HS-27A (cell line): ENCODE data around the gene R3HCC1L.

Experiments
- DNase-seq: peaks from one replicate; pipeline ENCODE4 v3.0.0-alpha.2; 2012; ENCODE audit warnings: low read depth, missing footprints

The R3HCC1L gene

GRCh38 chr10:98231417-98231816 is 97.0 kb downstream of the R3HCC1L start:
- DNase-seq, result no peak

DNA sequence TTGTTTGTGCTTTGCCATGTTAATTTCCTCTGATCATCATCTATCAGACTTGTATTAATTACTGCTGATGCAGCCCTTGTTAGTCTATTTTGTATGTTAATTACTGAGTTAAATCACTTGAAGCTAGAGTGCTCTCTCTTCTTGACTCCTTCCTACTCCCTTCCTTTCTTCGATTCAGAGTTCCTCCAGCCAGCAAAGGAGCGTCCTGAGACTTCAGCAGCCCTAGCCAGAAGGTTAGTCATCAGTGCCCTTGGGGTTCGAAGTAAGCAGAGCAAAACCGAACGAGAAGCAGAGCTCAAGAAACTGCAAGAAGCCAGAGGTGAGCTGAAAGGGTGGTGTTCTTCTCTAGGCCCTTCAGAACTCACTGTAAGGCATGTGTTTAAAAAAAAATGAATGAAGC is 101.4 kb downstream of the R3HCC1L start:
- no peak for DNase-seq

DNA sequence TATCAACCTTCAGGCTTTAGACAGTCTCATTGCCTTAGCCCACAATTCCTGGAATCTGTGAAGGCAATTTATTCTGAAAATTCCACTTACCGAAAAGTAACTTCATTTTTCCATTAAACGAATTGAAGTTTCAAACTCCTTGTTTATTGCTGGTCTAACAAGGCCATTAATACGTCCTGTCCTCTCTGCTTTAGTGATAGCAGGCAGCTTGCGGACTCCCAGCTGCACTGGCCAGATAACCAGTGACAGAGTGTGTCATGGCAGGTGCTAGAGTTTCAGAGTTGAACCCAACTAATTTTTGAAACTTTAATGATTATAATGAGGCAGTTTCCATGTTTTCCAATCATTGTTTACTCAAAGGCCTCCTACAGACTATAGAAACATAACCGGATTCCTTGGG is 102.4 kb downstream of the R3HCC1L start:
- no peak for DNase-seq

- no peak for DNase-seq
Observed at GRCh38 chr10:98238391-98238790, 103.9 kb downstream of the R3HCC1L start.

DNA sequence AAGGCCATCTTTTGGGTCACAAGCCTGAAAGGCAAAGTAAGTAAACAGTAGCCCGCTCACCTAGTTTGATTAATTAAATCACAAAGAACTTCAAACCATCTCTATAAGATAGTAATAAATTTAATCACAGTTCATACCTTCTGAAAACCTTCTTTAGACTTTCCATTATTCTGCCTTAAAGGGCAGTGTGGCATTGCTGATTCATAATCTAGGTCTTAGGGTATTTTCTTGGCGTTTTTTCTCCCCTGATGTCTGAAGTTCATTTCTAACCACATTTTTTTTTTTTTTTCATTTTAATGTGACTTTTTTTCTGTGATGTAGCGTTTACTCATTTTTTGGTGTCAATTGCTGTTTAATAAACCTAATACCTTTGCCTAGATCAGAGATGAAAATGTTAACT is 106.1 kb downstream of the R3HCC1L start:
- no peak for DNase-seq

DNA sequence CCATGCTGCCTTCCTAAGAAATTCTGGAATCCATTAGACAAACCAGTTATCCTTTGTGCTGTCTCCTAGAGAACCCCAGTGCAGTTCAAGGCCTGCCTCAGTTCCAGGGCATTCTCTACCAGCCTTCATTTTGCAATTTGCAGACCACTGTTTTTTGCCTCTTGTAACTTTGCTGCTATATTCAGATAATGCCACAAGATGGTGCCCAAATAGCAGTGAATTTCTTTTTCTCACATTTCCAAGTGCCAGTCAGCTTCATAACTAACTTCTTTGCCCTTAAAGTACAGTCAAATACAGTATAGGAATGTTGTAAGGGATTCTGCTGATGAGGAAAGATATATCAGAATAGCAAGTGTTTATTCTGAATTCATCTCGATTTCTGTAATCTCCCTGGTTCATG is 108.4 kb downstream of the R3HCC1L start:
- no peak for DNase-seq

DNA sequence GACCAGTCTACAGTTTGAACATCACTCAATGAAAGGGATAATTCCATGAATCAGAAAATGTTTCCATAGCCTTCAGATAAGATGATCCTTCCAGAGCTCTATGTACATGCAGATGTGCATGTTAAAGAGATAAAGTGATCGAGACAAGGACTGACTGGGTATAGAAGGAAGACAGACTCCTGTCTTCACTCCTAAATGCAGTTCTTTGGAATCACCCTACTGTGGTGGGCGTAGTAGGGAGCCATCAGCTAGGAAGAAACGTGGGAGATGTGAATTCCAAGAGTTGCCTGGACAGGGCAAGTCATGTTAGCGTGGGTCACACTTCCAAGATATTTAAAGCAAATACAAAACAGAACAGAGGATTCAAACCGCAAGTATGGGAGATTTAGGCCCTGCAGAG is 109.7 kb downstream of the R3HCC1L start:
- no peak for DNase-seq

- no peak for DNase-seq
Observed at GRCh38 chr10:98244586-98244985, 110.1 kb downstream of the R3HCC1L start.

DNA sequence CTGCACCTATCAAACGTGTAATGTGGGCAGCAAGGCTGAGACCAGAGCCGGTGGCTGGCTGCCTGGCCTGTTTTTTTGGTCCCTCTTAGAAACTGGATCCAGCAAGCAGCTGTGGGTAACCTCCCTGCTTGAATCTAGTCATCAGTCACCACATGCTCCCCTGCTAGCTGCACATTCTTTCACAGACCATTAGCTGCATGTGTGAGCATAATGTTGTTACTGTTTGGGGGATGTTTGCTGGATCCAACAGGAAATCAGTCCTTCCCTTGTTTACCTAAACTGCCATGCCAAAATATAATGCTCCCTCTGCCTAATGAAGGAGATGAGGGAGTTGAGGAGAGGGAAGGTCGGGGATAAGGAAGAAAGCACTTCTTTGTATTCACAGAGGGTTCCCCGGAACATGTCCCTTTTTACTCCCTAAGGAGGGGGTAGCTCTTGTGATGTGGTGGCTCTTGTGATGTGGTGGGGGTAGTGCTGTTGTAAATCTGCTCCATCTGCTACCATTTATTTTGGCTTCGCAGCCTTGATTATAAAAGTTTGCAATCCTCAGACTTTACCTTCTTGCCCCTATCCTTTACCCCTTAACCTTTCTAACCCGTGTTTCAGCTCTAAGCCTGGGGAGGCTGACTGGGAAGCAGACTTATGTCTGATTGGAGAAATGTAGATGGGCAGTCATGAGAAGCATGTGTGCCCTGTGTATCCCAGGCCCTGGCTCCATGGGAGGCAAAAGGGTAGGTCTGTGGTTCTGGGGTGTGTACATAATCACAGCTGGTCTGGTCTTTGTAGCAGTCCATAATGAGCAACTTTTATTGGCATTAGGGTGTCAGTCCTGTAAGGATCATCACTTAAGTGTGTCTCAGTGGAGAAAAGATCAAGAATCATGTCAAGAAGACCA is 112.7 kb downstream of the R3HCC1L start:
- no peak for DNase-seq

DNA sequence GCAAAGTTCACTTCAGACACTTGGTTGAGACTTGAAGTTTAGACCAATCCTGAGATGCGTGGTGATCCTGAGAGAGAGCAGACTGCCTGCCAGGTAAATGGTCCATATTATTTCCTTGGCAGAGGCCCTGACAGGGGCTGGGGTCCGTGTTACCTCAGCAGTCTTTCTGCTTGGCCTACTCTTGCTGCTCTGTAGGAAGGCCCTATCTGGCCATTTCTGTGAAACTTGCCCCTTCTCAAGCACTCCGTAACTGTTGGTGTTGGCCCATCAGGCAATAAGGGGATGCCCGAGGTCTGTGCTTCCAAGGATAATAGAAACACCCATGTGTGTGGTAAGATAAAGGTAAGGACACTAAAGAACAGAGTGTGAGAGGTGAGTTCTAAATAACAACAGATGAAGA is 113.6 kb downstream of the R3HCC1L start:
- DNase-seq, result no peak

DNA sequence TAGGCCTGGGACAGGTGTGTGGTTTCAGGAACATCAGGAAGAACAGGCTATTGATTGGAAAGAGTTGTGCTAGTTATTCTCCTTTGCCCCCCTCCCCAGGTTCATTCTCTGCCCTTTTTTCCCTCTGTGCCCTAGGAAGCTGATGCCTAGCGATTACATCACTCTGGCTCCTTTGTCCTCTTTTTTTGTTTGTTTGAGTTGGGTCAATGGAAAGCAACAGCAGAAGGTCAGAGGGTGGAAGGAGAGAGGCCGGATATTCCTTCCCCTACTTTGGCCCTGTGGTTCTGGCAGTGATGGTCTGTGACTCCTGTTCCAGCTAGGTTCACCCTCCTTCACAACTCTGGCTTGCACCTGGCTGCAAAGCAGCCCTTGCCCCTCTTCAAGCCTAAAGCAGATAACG is 114.7 kb downstream of the R3HCC1L start:
- no peak for DNase-seq

GRCh38 chr10:98251399-98251798 is 116.9 kb downstream of the R3HCC1L start:
- no peak for DNase-seq

DNA sequence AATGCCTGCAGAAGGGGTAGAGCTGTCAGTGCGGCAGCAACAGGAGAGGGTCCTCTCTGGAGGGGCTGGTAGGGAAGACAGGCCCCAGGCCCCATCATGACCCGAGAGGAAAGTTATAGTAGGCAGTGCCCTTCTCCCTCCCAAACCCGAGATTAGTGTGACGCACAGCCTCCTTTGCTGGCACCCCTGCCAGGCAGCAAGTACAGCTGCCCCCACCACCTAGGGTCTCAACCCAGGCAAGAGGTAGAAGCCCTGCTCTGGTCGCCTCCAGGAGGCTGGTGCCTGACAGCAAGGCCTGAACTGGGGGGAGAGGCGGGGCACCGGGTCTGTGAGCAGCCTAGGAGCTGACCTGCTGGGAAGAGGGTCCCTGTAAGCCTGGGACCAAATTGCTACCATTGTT is 118.0 kb downstream of the R3HCC1L start:
- no peak for DNase-seq

DNA sequence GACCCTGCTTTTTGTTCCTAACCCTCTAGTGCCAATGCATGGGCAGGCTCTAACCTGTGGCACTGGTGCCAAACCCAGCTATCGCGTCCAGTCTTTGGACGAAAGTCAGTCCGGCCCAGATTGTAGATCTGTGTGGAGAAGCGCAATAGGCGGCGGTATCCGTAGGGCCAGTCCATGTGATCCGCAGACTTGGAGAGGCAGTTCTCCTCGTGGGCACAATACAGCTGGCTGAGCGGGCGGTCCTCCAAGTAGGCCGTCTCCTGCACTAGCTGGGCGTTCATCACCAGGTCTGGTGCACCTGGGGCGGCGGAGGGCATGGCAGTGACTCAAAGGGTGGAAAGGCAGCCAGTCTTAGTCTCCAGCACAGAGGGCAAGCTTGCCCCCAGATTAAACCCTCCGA is 119.0 kb downstream of the R3HCC1L start:
- DNase-seq, result no peak

GRCh38 chr10:98254234-98254974 is 119.9 kb downstream of the R3HCC1L start:
- no peak for DNase-seq

DNA sequence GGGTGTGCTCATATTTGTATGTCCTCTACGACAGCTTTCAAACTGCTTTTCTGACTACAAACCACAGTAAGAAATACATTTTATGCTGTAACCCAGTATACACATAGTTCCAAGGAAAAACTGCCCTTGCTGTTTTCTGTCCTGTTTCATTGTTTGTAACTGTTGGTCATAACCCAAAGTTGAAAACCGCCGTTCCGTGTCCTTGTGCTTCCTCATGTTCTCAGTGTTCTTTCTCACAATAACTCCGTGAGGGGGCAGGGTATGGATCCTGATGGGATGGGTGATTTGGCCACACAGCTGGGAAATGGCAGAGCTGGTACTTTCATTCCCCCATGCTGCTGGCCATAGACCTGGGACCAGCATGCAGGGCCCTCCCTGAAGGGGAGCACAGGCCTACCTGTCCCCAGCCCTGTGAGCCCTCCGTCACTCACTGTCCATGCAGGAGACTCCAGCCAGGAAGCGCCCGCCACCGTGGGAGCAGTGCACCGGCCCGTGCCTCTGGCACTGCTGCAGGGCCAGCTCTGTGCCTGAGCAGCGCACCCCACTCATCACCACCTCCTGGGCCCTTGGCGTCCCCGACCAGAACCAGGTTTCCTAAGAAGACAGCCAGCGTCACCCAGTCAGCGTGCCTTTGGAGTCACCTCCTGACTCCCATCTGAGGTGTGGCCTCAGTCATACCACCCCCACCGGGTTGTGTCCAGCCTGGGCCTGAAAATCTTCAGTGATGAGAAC is 120.9 kb downstream of the R3HCC1L start:
- DNase-seq, result no peak

DNA sequence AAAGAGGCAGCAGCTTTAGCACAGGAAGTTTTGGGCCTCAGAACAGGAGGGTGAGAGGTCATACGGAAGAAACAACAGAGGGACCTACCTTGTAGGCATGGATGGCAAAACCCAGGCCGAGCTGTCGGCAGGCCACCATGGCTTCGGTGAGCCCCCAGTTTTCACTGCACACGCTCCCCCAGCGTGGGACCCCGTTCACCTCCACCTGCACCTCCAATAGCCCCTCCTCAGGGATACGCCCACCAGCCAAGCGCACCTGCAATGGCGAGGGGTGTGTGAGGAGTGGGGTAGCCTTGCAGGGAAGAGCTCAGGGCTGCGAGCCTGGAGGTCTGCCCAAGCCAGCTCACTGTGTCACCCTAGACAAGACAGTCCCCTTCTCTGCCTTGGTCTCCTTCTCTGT is 122.2 kb downstream of the R3HCC1L start:
- DNase-seq, result no peak

- no peak for DNase-seq
Observed at GRCh38 chr10:98257198-98257597, 122.7 kb downstream of the R3HCC1L start.

GRCh38 chr10:98257961-98258360 is 123.5 kb downstream of the R3HCC1L start:
- DNase-seq, result no peak

DNA sequence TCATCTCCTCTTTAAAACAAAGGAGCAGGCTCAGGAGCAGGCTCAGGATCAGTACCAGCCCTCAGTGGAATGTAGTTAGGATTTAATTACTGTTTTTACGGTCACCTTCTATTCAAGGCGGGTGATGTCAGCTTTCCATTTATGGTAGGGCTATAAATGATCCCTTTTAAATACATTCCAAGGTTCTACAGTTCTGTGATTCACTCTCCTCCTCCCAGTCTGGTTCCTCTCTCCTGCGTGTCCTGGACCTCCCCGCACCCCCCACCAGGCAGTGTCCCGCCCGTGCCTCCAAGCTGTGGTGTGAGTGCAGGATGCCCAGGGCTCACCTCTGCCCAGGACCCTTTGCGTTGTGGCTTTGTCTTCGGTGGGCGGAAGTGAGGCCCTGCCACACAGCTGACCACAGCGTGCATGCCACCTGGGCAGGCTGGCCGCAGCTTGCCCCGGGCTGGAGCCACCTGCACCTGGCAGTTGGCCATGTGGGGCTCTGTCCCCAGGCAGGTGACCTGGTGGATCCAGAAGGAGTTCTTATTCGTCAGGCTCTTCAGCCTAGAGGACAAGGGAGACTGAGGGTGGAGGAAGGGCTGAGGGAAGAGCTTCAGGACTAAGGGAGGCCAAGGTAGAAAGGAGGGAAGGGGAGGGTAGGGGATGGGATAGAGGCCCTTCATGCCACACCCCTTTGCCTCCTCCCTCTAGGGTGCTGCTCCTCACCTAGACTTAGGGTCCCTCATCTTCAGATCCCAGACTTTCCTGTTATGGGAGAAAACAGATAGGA is 124.4 kb downstream of the R3HCC1L start:
- DNase-seq, result no peak

DNA sequence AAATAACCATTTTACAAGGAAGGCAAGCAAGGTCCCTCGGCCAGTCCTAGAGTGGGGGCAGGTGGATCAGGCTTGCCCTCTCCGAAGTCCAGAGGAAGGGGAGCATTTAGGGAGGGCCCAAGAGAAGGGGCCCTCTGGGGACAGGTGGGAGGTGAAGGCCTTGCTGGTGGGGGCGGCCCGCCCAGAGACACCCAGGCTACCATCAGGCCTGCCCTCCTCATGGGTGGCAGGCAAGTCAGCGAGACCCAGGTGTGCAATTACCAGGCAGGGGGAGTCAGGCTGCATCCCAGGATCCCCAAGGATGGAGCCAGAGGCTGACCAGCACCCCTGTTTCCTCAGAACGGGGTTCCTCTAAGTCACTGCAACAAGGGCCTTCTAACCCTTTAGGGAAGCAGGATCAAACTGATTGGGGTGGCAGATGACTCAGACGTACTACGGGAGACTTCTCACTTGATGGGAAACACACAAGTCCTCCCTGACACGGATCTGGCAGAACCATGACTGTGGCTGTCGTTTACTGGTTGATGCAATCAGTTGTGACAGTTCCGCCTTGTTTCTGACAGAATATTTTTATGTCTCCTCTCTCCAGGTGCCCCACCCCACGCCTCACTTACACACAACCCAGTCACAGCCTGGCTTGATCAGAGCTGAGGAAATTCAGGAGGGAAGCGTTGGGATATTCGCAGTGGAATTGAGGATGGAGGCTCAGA is 125.3 kb downstream of the R3HCC1L start:
- DNase-seq, result no peak
